SJCRH30 (cell line): Measurements from ENCODE around the gene PLPPR2. TPM values are rescaled to one million over a fixed set of nuclear protein-coding genes. Genes with fewer than 3 reads are reported as not detected.

Experiments
- DNase-seq, 2 experiments: peaks; one replicate each; pipeline ENCODE4 v3.0.0-alpha.2; 2015 to 2020
- H3K27ac ChIP-seq: fragments of 250-450 bp; sonication (Bioruptor Pico); 2 replicates; pipeline ENCODE4 v1.5.1; 2020; ENCODE audit warnings: mild to moderate bottlenecking, moderate library complexity
- H3K27me3 ChIP-seq: fragments of 250-450 bp; sonication (Bioruptor Pico); 2 replicates; pipeline ENCODE4 v1.5.1; 2020; ENCODE audit warnings: mild to moderate bottlenecking, moderate library complexity
- H3K36me3 ChIP-seq: fragments of 250-450 bp; sonication (Bioruptor Pico); 2 replicates; pipeline ENCODE4 v1.5.1; 2020; ENCODE audit warnings: mild to moderate bottlenecking, moderate library complexity
- H3K4me1 ChIP-seq: fragments of 250-450 bp; sonication (Bioruptor Pico); 2 replicates; pipeline ENCODE4 v1.5.1; 2020; ENCODE audit warnings: mild to moderate bottlenecking, moderate library complexity
- H3K4me3 ChIP-seq: fragments of 250-450 bp; sonication (Bioruptor Pico); 2 replicates; pipeline ENCODE4 v1.5.1; 2020; ENCODE audit warnings: mild to moderate bottlenecking, moderate library complexity
- H3K9me3 ChIP-seq: fragments of 250-450 bp; sonication (Bioruptor Pico); replicated peaks from 2 replicates; pipeline ENCODE4 v1.5.1; 2020; ENCODE audit warnings: mild to moderate bottlenecking, moderate library complexity
- total RNA-seq: library from RNA; depleted of rRNA; stranded (reverse); fragments of >200 nt; shearing (Covaris generic); gene quantifications from 2 replicates; pipeline ENCODE4 v1.2.3, GENCODE V29; 2014

PLPPR2 gene
- total RNA-seq, 1 experiment from 2014 or later, result 0.59 TPM

- H3K4me3 ChIP-seq, result no peak overlapping the region
- no peaks in the 10 kb centered on the region for H3K36me3 ChIP-seq
- H3K27ac ChIP-seq, result no peak overlapping the region
- H3K27me3 ChIP-seq, result no peaks in the 10 kb centered on the region; the same call in 1 of the 2 replicates
- no peak for DNase-seq
- H3K4me1 ChIP-seq, result no peaks in the 10 kb centered on the region
- H3K9me3 ChIP-seq, result no peaks in the 10 kb centered on the region
Observed at GRCh38 chr19:11356676-11357550, 1.7 kb downstream of the PLPPR2 start.

DNA sequence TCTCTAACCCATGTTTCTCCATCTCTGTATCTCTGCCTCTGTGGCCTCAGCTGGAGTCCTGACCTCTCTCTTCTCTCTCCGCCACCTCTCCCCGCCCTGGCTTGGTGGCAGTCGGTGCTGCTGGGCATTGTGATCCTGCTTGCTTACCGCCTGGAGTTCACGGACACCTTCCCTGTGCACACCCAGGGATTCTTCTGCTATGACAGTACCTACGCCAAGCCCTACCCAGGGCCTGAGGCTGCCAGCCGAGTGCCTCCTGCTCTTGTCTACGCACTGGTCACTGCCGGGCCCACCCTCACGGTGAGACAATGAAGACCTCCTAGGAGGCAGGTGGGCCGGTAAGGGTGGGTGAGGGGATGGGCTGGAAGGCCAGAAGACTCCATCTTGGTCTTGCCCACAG lies 4.2 kb downstream of the PLPPR2 start:
- Histone ChIP-seq H3K4me3 (no peak overlapping the region), H3K27ac (no peak overlapping the region), H3K27me3 (no peaks in the 10 kb centered on the region; the same call in 1 of the 2 replicates), H3K36me3 (no peaks in the 10 kb centered on the region), H3K9me3 (no peaks in the 10 kb centered on the region), H3K4me1 (no peaks in the 10 kb centered on the region)
- DNase-seq, result no peak

DNA sequence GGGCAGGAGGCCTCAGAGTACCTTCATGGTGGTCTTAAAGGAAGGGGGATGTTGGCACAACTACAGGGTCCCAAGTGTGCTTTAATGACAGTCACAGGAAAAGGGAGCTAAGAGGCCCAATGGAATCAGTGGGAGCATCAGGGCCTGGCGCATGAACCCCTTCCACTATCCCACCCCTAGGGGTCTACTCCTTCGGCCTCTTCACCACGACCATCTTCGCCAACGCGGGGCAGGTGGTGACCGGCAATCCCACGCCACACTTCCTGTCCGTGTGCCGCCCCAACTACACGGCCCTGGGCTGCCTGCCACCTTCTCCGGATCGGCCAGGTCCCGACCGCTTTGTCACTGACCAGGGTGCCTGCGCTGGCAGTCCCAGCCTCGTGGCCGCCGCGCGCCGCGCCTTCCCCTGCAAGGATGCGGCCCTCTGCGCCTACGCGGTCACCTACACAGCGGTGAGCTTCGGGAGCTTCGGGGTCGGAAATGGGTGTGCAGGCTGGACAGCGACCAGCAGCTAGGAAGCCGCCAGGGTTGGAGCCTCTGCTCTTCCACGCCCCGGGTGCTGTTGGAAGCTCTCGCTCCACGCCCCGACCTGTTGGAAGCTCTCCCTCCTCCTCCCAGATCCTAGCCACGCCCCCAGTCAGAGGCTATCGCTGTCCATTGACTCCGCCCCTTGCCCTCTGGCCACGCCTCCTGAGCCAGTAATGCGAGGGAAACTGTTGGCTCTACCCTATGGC lies 6.0 kb downstream of the PLPPR2 start:
- H3K4me3 ChIP-seq, result no peak overlapping the region
- no peak overlapping the region for H3K27ac ChIP-seq
- H3K36me3 ChIP-seq, result no peaks in the 10 kb centered on the region
- no peaks in the 10 kb centered on the region for H3K9me3 ChIP-seq
- no peak for DNase-seq
- no peaks in the 10 kb centered on the region for H3K4me1 ChIP-seq
- no peaks in the 10 kb centered on the region for H3K27me3 ChIP-seq

DNA sequence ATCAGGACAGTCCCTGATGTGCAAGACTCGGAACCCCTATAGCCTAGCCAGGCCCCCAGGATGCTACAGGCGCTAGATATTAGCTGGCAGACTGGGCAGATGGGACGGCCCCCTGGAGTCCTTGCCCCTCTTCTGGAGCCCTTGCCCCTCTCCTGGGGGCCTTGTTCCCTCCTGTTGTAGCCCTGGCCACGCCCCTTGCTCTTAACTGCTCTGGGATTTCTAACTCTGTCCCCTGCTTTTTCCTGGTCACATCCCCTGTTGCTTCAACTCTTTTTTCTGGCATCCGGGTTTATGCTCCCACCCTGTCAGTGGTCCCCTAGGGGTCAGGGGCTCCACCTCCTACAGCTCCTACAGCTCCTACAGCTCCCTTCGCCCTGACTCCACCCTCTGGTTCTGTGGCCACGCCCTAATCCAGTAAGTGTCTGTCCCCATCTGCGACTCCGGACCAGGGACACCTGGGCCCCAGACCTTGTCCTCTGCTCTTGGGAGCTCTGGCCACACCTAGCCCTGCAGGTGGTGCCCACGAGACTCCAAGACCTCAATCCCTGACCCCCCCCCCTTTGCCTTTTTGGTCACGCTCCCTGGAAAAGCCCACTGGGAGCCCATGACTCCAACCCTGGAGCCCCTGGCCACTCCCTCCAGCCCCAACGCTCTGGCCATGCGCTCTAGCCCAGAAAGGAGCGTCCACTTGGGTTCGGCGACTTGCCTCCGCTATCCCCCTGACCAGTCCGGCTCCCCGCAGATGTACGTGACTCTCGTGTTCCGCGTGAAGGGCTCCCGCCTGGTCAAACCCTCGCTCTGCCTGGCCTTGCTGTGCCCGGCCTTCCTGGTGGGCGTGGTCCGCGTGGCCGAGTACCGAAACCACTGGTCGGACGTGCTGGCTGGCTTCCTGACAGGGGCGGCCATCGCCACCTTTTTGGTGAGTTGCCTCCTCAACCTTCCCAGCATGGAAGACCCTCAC lies 6.8 kb downstream of the PLPPR2 start:
- H3K4me3 ChIP-seq, result no peak overlapping the region
- H3K36me3 ChIP-seq, result no peaks in the 10 kb centered on the region
- H3K9me3 ChIP-seq, result no peaks in the 10 kb centered on the region
- H3K27ac ChIP-seq, result no peak overlapping the region
- H3K4me1 ChIP-seq, result no peaks in the 10 kb centered on the region
- H3K27me3 ChIP-seq, result no peaks in the 10 kb centered on the region
- no peak for DNase-seq

- no peaks in the 10 kb centered on the region for H3K27me3 ChIP-seq
- DNase-seq, result no peak
- no peak overlapping the region for H3K27ac ChIP-seq
- no peak overlapping the region for H3K4me3 ChIP-seq
- no peaks in the 10 kb centered on the region for H3K4me1 ChIP-seq
- no peaks in the 10 kb centered on the region for H3K9me3 ChIP-seq
- H3K36me3 ChIP-seq, result no peaks in the 10 kb centered on the region
Observed at GRCh38 chr19:11363881-11364280, 8.6 kb downstream of the PLPPR2 start.

DNA sequence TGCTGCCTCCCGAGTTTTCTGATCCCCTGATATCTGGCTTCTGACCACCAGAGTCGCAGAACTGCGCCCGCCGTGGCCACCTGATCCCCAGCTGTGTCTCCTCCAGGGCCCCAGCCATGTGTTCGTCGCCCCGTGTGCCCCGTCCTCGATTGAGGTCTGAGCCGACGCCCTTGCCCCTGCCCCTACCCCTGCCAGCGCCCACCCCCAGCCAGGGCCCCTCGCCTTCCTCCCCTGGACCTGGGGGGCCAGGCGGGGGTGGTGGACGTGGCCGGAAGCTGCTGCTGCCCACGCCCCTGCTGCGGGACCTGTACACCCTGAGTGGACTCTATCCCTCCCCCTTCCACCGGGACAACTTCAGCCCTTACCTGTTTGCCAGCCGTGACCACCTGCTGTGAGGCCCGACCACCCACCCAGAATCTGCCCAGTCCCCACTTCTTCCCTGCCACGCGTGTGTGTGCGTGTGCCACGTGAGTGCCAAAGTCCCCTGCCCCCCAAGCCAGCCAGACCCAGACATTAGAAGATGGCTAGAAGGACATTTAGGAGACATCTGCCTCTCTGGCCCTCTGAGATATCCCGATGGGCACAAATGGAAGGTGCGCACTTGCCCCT lies 9.2 kb downstream of the PLPPR2 start:
- no peaks in the 10 kb centered on the region for H3K9me3 ChIP-seq
- no peaks in the 10 kb centered on the region for H3K36me3 ChIP-seq
- no peak overlapping the region for H3K27ac ChIP-seq
- no peaks in the 10 kb centered on the region for H3K4me1 ChIP-seq
- H3K4me3 ChIP-seq, result no peak overlapping the region
- no peaks in the 10 kb centered on the region for H3K27me3 ChIP-seq
- DNase-seq, result no peak

DNA sequence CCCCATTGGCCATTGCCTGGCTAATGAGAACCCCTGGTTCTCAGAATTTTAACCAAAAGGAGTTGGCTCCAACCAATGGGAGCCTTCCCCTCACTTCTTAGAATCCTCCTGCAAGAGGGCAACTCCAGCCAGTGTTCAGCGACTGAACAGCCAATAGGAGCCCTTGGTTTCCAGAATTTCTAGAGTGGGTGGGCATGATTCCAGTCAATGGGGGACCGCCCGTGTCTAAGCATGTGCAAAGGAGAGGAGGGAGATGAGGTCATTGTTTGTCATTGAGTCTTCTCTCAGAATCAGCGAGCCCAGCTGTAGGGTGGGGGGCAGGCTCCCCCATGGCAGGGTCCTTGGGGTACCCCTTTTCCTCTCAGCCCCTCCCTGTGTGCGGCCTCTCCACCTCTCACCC lies 9.7 kb downstream of the PLPPR2 start:
- no peak for DNase-seq
- Histone ChIP-seq H3K27me3 (no peaks in the 10 kb centered on the region), H3K27ac (no peak overlapping the region), H3K4me1 (no peaks in the 10 kb centered on the region), H3K9me3 (no peaks in the 10 kb centered on the region), H3K36me3 (no peaks in the 10 kb centered on the region), H3K4me3 (no peak overlapping the region)

GRCh38 chr19:11365557-11366117 lies 10.4 kb downstream of the PLPPR2 start:
- DNase-seq, result no peak
- Histone ChIP-seq H3K36me3 (no peaks in the 10 kb centered on the region), H3K27ac (no peak overlapping the region), H3K9me3 (no peaks in the 10 kb centered on the region), H3K4me1 (no peaks in the 10 kb centered on the region), H3K4me3 (no peak overlapping the region), H3K27me3 (no peaks in the 10 kb centered on the region)

DNA sequence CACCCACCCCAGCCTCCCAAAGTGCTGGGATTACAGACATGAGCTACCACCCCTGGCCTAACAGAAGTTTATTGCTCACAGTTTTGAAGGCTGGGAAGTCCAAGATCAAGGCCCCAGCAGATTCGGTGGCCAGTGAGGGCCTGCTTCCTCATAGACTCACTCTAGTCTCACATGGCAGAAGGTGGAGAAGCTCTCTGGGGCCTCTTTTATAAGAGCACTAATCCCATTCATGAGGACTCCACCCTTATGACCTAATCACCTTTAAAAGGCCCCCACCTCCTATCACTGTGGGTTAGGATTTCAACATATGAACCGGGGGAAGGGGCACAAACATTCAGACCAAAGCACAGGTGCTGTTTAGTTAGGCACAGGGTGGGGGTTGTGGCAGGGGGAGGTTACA lies 12.3 kb downstream of the PLPPR2 start:
- Histone ChIP-seq H3K36me3 (no peaks in the 10 kb centered on the region), H3K27ac (no peak overlapping the region), H3K4me1 (no peaks in the 10 kb centered on the region), H3K4me3 (no peak overlapping the region), H3K27me3 (no peaks in the 10 kb centered on the region), H3K9me3 (no peaks in the 10 kb centered on the region)
- DNase-seq, result no peak

- no peaks in the 10 kb centered on the region for H3K27me3 ChIP-seq
- H3K9me3 ChIP-seq, result no peaks in the 10 kb centered on the region
- H3K27ac ChIP-seq, result no peak overlapping the region
- H3K4me1 ChIP-seq, result no peaks in the 10 kb centered on the region
- DNase-seq, result no peak
- H3K4me3 ChIP-seq, result no peak overlapping the region
- H3K36me3 ChIP-seq, result no peaks in the 10 kb centered on the region
Observed at GRCh38 chr19:11370744-11371143, 15.5 kb downstream of the PLPPR2 start.

- Histone ChIP-seq H3K27ac (no peak overlapping the region), H3K4me3 (no peak overlapping the region), H3K36me3 (no peaks in the 10 kb centered on the region), H3K27me3 (no peaks in the 10 kb centered on the region), H3K9me3 (no peaks in the 10 kb centered on the region), H3K4me1 (no peaks in the 10 kb centered on the region)
- DNase-seq, result no peak
Observed at GRCh38 chr19:11373166-11373884, 18.1 kb downstream of the PLPPR2 start.

- no peaks in the 10 kb centered on the region for H3K36me3 ChIP-seq
- H3K27ac ChIP-seq, result no peak overlapping the region
- H3K4me3 ChIP-seq, result peak overlapping the region; percentile 73
Observed at GRCh38 chr19:11373885-11374432, 18.7 kb downstream of the PLPPR2 start.

DNA sequence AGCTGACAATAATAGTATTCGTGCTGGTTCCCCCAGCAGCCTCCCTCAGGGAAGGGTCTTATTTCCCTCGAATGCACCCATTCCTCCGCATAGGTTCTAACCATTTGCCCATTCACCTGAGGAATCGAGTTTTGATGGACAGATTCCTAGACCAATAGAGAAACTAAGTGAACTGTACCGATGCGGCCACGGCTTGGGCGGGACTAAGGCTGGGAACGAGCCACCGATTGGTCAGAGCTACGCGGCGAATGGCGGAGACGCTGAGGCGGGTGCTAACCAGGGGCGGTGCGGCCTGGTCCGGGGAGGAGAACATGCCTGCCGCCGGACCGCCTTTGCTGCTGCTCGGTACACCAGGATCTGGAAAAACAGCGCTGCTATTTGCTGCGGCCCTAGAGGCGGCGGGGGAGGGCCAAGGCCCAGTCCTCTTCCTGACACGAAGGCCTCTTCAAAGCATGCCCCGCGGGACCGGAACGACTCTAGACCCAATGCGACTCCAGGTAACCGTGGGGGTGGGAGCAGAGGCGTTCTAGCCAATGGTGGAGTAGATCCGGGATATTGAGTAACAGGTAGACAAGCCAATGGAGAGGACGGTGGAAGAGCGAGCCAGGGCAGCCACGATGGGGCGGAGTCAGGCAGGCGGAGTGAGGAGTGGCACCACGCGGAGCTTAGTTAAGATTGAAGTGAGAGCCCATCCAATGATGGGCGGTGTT lies 19.4 kb downstream of the PLPPR2 start, which contains the start of gene SWSAP1:
Gene SWSAP1, plus strand, starts transcription at position 234 of the 710 bp plus-strand sequence. Its CDS starts 15 bp downstream, at position 249.
- Histone ChIP-seq H3K4me3 (peak within 1 kb of the TSS; percentile 73), H3K27me3 (no peaks in the 10 kb centered on the region), H3K36me3 (no peaks in the 10 kb centered on the region), H3K4me1 (no peaks in the 10 kb centered on the region), H3K9me3 (no peaks in the 10 kb centered on the region), H3K27ac (peak within 1 kb of the TSS; percentile 83)
- peak; percentile 97 to 99 for DNase-seq

More at GRCh38 chr19:11373885-11374432, 18.7 kb downstream of the PLPPR2 start:
- no peak for DNase-seq
- Histone ChIP-seq H3K9me3 (no peaks in the 10 kb centered on the region), H3K27me3 (no peaks in the 10 kb centered on the region), H3K4me1 (no peaks in the 10 kb centered on the region)
